Measurements from ENCODE around the gene RAD23B.

The RAD23B gene

GRCh38 chr9:107361816-107362215, 78.7 kb downstream of the RAD23B start:
- TF ChIP-seq, protein P1, sequence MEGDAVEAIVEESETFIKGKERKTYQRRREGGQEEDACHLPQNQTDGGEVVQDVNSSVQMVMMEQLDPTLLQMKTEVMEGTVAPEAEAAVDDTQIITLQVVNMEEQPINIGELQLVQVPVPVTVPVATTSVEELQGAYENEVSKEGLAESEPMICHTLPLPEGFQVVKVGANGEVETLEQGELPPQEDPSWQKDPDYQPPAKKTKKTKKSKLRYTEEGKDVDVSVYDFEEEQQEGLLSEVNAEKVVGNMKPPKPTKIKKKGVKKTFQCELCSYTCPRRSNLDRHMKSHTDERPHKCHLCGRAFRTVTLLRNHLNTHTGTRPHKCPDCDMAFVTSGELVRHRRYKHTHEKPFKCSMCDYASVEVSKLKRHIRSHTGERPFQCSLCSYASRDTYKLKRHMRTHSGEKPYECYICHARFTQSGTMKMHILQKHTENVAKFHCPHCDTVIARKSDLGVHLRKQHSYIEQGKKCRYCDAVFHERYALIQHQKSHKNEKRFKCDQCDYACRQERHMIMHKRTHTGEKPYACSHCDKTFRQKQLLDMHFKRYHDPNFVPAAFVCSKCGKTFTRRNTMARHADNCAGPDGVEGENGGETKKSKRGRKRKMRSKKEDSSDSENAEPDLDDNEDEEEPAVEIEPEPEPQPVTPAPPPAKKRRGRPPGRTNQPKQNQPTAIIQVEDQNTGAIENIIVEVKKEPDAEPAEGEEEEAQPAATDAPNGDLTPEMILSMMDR (IDR thresholded peaks at IDR 0.05), result no peak
- no peaks in the 10 kb centered on the region for H3K27me3 ChIP-seq (ENCODE audit: control insufficient read depth, insufficient read depth, low read length)

GRCh38 chr9:107363516-107364152, 80.6 kb downstream of the RAD23B start:
- Histone ChIP-seq H3K4me2 (ENCODE audit: low read length) (no peak overlapping the region), H2AFZ (no peak overlapping the region), H3K9me3 (ENCODE audit: control insufficient read depth, low read length) (no peaks in the 10 kb centered on the region), H3K4me3 (ENCODE audit: low read depth, low read length) (no peak overlapping the region), H3K27ac (no peak overlapping the region), H3K79me2 (no peaks in the 10 kb centered on the region), H3K9ac (no peak overlapping the region), H3K36me3 (ENCODE audit: control insufficient read depth, insufficient read depth, low read length) (no peaks in the 10 kb centered on the region), H3K27me3 (ENCODE audit: control insufficient read depth, insufficient read depth, low read length) (no peaks in the 10 kb centered on the region), H3K4me1 (no peaks in the 10 kb centered on the region)
- TF ChIP-seq, protein P1 (IDR thresholded peaks at IDR 0.05), result no peak

More at GRCh38 chr9:107361816-107362215, 78.7 kb downstream of the RAD23B start:
- Histone ChIP-seq H3K36me3 (ENCODE audit: control insufficient read depth, insufficient read depth, low read length) (no peaks in the 10 kb centered on the region), H3K4me2 (ENCODE audit: low read length) (no peak overlapping the region), H3K79me2 (no peaks in the 10 kb centered on the region), H3K27ac (no peak overlapping the region), H3K9me3 (ENCODE audit: control insufficient read depth, low read length) (no peaks in the 10 kb centered on the region), H3K4me3 (ENCODE audit: low read depth, low read length) (no peak overlapping the region), H3K4me1 (no peaks in the 10 kb centered on the region), H3K9ac (no peak overlapping the region), H2AFZ (no peak overlapping the region)

DNA sequence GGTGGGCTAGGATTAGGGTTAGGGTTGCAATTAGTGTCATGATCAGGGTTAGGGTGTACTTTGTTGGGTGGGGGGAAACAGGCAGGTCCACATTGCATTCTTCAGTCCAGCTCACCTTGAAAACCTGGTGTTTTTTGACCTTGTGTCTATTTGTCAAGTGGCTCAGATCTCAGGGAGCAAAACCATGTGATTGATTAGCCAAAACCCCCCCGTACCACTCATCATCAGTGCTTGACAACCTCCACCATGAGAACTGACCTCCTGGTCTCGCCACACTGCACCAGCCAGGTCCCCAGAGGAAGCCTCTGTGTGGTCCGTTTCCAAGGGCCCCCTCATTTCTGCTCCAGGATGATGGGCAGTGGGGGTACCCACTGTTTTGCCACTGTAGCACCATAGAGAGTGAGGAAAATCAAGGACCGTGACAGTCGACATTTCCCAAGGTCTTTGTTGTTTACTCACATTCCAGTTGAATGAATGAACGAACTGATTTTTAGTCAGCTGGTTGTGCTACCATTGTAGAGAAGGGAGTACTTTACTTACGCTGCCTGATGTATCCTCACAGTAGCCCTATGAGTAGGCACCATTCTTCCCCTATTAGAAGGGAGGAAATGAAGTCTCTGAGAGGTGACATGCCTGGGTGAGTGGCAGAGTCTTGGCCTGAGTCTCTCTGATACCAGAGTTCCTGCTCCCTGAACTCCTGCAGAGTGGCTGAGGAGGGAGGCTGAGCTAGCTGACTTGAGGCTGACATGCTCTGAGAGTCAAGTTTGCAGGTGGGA, 84.8 kb downstream of the RAD23B start:
- Histone ChIP-seq H3K79me2 (no peaks in the 10 kb centered on the region), H2AFZ (no peak overlapping the region), H3K9ac (no peak overlapping the region), H3K4me1 (no peaks in the 10 kb centered on the region), H3K36me3 (ENCODE audit: control insufficient read depth, insufficient read depth, low read length) (no peaks in the 10 kb centered on the region), H3K4me3 (ENCODE audit: low read depth, low read length) (no peak overlapping the region), H3K4me2 (ENCODE audit: low read length) (no peak overlapping the region), H3K9me3 (ENCODE audit: control insufficient read depth, low read length) (no peaks in the 10 kb centered on the region), H3K27ac (no peak overlapping the region), H3K27me3 (ENCODE audit: control insufficient read depth, insufficient read depth, low read length) (no peaks in the 10 kb centered on the region)
- TF ChIP-seq, protein P1 (IDR thresholded peaks at IDR 0.05), result no peak

DNA sequence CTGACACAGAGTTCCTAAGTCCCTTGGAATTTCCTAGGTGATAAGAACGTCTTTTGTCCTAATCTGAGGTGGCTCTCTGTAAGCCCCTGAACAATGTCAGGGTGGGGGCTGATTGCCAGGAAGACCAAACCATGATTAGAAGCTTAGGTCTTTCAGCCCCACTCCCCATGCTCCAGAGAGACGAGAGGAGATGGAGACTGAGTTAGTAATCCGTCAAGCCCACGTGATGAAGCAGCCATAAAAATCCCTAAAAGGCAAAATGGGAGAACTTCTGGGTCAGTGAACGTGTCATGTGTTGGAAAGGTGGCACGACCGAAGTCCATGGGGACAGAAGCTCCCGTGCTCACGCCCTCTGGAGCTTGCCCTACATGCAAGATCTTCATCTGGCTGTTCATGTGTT, 85.6 kb downstream of the RAD23B start:
- Histone ChIP-seq H3K27me3 (ENCODE audit: control insufficient read depth, insufficient read depth, low read length) (no peaks in the 10 kb centered on the region), H3K79me2 (no peaks in the 10 kb centered on the region), H3K9me3 (ENCODE audit: control insufficient read depth, low read length) (no peaks in the 10 kb centered on the region), H3K36me3 (ENCODE audit: control insufficient read depth, insufficient read depth, low read length) (no peaks in the 10 kb centered on the region), H3K4me3 (ENCODE audit: low read depth, low read length) (no peak overlapping the region), H3K9ac (no peak overlapping the region), H3K4me1 (no peaks in the 10 kb centered on the region), H3K4me2 (ENCODE audit: low read length) (no peak overlapping the region), H2AFZ (no peak overlapping the region), H3K27ac (no peak overlapping the region)
- TF ChIP-seq, protein P1 (IDR thresholded peaks at IDR 0.05), result no peak

All from parathyroid adenoma (tissue), 2 donors.